IPS-NIHi11 (cell line): ENCODE data around the gene YRDC.
A peak's percentile ranks its signal among the peaks of the same experiment; 100 is the strongest.

Experiments used
- DNase-seq: peaks from one replicate; pipeline ENCODE4 v3.0.0; 2012; ENCODE audit warnings: mixed read lengths, low spot score

YRDC gene

DNA sequence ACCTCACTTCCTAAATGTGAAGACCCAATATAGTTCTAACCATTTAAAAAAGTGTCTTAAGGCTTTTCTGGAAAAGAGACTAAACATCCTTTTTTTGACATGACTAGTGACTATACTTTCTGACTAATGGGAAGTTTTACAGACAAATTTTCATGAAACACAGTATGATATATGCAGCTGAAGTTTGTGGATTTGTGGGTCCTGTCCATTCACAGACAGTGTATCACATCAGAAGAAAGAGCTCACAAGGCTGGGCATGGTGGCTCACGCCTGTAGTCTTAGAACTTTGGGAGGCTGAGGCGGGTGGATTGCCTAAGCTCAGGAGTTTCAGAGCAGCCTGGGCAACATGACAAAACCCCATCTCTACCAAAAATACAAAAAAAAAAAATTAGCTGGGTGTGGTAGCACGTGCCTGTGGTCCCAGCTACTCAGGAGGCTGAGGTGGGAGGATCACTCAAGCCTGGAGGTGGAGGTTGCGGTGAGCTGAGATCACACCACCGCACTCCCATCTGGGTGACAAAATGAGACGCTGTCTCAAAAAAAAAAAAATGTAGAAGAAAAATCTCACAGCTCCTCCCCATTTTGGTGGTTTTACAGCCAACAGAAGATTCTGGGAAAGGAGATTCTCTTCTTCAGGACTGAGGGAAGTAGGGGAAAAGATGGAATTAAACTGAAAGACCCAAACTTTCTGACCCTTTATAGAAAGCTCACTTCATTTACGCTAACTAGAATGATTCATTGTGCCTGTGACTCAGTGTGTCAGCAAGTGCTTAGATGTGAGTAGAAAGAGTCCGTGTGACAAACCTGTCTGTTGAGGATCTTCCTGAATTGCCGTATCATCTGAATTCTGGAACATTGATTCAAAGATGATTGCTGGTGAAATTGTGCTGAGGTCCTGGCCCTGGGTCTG is 15.2 kb upstream of the YRDC start:
- DNase-seq, result no peak

GRCh38 chr1:37821481-37821880 is 13.5 kb upstream of the YRDC start:
- DNase-seq, result no peak

DNA sequence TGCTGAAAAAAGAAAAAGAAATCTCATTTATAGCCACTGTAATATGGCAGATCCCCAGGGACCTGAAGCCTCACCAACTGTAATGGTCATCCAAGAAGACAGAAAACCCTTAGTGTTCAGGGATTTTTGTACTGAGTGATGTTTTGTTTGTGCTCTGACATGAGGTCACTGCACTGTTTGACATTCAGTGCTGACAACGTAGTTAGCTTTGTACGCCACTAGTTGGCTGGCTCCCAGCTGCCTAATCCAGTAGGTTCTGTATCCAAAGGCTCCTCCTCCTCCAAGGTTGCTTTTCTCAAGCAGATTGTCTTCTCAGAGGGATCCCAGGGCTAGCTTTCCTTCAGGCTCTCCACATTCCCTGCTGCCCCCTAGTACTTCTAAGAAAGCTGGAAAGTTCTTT is 9.5 kb upstream of the YRDC start:
- peak; percentile 19 for DNase-seq

- DNase-seq, result no peak
Observed at GRCh38 chr1:37814252-37814651, 6.2 kb upstream of the YRDC start.

DNA sequence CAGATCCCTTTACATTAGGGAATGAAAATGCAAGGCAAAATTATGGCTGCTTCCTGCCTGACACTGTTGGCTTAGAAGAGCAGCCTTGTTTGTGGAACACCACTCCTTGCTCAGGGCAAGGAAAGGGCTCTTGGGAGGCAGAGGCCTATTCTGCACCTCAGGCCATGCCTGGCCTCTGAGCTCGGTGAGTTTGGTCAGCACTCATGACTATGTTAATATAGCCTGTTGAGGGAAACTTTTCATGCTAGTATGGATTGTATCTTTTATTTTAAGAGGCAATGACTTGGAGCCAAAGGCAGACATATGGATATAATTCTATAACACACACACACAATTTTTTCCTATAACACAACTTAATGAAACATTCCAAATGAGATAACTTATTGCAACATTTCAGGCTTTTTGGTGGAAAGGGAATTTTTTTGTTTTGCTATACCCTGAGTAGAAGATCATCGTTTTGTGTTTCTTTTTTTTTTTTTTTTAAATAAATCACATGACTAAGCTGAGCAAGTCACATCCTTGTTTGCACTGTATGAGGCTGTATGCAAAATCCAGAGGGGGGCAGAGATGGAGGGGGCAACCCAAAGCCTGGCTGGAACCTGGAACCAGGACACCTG is 5.6 kb upstream of the YRDC start:
- no peak for DNase-seq

- DNase-seq, result peak; percentile 76
Observed at GRCh38 chr1:37811027-37811655, 3.1 kb upstream of the YRDC start.

GRCh38 chr1:37809942-37810341 is 1.9 kb upstream of the YRDC start:
- no peak for DNase-seq

GRCh38 chr1:37808369-37809319 is 636 bp upstream of the YRDC start:
- peak; percentile 89 for DNase-seq

DNA sequence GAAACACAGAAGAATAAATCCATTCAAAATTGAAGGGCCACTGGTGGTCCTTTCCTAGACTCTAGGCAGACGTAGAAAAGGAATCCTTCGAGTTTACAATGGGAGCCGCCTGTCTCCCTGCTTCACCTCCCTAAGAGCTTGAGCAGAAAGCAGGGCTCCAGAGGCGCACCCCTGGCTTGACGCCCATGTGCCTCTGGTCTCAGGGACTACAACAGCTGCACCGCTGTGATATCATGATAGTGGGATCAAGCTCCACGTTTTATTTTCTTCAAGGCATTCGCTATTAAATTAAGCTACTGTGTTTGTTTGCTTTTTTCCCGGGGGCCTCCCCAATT is 821 bp downstream of the YRDC start:
- DNase-seq, result no peak

DNA sequence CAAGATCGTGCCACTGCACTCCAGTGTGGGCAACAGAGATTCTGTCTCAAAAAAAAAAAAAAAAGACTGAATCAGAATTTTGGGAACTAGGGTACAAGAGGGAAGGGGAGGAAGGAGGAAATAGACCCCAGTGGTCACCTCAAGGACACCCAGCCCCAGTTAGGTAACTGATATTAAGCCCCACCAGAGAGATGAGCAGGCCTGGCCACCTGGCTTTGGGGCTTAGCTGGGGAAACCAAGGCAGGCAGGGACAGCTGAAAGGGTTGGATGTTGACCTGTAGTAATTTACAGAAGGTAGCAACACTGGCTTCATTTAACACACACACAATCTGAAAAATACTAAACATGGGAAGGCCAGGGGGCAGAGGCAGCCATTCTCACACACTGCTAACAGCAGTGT is 5.6 kb downstream of the YRDC start:
- DNase-seq, result no peak

- DNase-seq, result no peak
Observed at GRCh38 chr1:37797750-37798345, 10.2 kb downstream of the YRDC start.

DNA sequence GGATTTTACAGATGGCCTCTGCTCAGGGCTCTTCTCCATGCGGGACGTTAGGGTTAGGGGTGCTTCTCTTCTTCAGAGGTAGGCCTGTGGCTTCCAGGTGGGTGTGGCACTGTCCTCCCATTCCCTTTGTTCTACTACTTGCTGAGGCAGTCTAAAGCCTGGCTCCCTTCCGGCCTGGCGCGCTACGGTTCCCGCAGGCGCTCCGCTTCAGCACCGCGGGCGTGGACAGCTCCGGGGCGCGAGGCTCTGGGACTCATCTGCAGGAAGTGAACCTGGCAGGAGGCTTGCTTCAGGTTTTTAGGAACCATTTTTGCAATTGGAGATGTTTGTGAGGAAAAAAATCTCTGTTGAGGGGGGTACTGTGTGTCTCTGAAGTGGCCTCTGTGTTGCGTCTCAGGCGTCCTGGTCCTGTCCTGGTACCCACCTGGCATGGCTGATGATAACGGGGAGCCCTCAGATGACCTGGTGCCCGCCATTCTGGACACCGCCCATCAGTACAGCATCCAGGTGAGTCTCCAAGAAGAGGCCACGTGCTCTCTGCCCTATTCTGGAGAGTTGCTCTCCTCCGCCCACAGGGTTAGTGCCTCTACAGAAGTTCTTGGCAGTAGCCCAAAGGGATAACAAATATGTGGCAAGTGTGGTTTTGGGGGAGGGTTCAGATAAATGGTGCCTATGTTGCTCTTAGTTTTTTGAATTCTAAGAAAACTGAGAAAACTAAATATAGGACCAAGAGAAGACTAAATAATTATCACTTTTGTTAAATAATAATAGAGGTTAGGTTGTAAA is 12.5 kb downstream of the YRDC start:
- peak; percentile 95 for DNase-seq

GRCh38 chr1:37794372-37795339 is 13.4 kb downstream of the YRDC start:
- DNase-seq, result peak; percentile 30

- DNase-seq, result peak; percentile 86
Observed at GRCh38 chr1:37793773-37794371, 14.1 kb downstream of the YRDC start, which contains the start of gene MANEAL. Gene MANEAL, plus strand, starts transcription at chr1:37793847. Its CDS starts 336 bp downstream, at chr1:37794183.

DNA sequence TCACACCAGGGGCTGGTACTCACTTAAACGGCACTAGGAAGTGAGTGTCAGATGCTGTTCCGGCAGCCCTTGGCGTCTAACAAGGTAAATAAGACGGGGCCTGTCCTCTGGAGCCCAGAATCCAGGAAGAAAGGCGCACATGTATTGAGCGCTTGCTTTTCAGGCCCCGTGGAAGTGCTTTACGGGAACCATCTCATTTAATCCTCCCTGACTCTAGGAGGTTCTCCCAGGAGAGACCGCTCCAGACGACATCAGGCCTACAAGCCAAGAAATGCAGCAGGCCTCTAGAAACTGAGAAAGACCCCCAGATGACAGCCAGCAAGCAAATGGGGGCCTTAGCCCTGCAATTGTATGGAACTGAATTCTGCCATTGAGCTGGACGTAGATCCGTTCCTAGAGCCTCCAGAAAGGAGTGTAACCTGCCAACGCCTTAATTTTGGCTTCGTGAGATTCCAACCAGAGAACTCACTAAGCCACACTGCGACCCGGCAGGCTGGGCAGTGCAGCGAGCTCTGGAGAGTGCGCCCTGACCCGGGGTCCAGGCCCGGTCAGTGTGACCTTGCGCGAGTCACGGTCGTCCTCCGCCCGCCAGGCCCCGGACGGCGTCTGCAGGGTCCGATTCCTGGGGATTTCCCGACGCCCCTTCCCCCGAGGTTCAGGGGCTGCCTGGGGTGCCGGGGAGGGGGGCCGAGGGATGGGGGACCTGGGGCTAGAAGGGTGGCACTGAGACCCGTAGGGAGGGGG is 14.9 kb downstream of the YRDC start:
- no peak for DNase-seq

DNA sequence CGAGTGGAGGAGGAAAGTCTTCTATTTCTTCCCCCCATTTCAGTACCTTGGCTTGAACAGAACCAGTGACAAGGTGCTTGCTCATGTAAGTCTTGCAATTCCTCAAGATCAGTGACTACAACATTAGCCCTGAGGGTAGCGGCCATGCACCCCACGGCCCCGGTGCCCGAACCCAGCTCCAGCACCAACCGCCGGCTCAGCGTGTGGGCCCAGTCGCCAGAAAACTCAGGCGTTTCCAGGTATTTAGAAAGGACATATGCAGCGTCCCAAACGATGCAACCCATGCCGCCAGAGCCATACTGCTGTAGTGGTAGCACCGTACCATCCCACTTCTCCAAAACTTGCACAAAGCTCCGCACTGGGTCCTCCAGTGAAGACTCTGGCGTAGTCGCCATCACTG is 25.5 kb downstream of the YRDC start:
- DNase-seq, result no peak

DNA sequence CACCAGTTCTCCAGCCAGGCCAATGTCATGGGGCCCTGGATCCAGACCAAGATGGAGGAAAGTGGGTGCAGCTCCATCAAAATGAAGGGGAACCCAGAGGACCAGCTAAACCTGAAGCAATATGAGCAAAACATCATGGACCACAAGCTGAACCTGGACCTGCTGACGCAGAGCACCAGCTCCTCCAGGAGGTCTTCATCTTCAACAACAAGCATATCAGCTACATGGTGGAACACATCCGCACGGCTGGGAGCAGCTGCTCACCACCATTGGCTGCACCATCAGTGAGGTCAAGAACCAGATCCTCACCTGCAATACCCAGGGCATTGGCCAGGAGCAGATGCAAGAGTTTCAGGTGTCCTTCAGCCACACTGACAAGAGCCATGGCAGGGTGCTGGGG is 29.4 kb downstream of the YRDC start:
- no peak for DNase-seq

DNA sequence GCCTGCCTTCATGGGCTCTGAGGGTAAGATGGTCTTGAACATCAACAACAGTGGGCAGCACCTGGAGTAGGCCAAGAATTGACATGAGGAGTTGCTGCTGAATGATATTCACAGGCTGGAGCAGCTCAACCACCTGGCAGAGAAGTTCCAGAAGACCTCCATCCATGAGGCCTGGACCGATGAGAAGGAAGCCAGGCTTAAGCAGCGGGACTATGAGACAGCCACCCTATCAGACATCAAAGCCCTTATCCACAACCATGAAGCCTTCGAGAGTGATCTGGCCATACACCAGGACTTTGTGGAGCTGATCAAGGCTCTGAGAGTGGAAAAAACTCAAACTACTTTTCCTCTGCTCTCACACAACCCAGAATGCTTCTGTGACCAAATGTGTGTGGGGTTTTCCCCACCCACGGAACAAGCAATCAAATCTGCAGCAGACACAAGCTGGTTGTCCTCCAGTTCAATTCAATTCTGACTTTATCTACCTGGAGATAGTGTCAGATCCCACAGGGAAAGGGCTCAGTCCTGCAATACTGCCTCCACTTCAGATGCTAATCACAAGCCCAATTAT is 31.0 kb downstream of the YRDC start:
- no peak for DNase-seq
